Measurements from ENCODE around the gene TP73.
A peak's percentile ranks its signal among the peaks of the same experiment; 100 is the strongest.
"Not testable (repeated sequence)": the region's sequence is repeated elsewhere in the genome, so short reads cannot be mapped to it uniquely, and the experiment has no call there.

Gene TP73

GRCh38 chr1:3741566-3742438, 89.5 kb downstream of the TP73 start:
- no peak for DNase-seq (ENCODE audit: low read depth in 1 of 2, low spot score in 1 of 2)

DNA sequence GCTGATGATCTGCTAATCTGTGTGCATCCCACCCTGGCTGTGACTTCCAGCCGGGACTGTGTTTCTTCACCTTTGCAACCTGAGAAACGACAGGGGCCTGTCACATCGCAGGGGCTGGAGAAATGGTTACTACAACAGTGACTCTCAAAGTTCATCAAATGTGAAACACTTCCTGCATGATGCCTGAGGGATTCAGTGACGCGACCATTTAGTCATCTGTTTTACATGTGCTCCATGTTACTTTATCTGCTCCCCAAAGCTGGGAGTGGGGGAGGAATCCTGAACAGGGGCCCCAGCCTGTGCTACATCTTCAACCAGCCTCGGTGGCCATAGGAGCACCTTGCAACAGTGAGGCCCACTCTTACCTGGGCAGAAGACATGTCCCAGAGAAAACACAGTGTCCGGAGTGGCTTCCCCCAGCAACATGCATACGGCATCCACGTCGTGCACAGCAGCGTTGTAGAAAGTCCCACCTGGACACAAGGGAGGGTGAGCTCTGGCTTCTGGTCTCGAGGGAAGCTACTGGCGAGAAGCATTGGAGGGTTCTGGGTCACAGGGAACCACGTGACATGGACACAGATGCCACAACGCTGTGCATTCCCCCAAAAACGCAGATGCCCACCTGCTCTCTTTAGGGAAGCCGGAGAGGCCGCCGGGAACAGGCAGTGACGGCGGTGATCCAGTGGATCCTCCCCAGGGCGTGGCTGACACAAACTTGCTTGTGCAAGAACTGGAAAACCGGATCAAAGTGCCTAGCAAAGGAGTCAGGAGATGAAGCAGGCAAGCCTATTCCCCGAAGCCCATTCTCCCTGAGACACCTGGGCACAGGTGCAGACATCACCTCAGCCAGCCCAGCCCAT, 90.4 kb downstream of the TP73 start:
- DNase-seq (ENCODE audit: low read depth in 1 of 2, low spot score in 1 of 2): no peak

- DNase-seq (ENCODE audit: low read depth in 1 of 2, low spot score in 1 of 2): no peak
Observed at GRCh38 chr1:3743421-3743820, 91.1 kb downstream of the TP73 start.

DNA sequence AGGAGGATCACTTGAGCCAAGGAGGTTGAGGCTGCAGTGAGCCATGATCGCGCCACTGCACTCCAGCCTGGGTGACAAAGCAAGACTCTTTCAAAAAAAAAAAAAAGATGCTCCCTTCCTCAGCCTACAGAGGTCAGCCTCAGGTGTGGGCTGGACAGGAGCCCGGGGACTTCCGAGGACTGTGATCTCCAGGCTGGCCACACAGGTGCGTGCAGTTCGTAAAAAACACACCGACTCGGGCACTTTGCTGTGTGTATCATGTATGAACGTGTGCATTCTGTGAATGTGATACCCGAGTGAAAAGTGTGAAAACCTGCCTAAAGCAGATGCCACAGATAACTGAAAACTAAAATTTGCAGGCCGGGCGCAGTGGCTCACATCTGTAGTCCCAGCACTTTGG, 91.5 kb downstream of the TP73 start:
- DNase-seq (ENCODE audit: low read depth in 1 of 2, low spot score in 1 of 2): no peak

GRCh38 chr1:3744646-3745045, 92.3 kb downstream of the TP73 start:
- no peak for DNase-seq (ENCODE audit: low read depth in 1 of 2, low spot score in 1 of 2)

DNA sequence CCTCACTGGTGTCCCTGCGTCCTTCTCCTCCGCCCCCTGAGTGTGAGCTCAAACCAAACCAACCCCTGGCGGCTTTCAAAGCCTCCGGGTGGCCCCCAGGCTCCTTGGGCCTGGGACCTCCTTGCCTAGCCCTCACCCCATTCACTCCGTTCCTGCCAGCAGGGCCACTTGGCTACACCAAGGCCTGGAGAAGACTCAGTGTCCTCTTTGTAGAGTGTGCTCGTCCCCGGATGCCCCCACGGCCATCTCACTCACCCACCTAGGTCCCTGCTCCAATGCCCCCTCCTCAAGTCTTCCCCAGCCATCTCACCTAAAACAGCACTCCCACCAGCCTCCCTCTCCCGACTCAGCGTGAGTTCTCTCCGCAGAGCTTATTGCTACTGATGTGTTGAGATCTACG, 92.8 kb downstream of the TP73 start:
- DNase-seq (ENCODE audit: low read depth in 1 of 2, low spot score in 1 of 2): no peak

GRCh38 chr1:3745590-3746381, 93.5 kb downstream of the TP73 start:
- no peak for DNase-seq (ENCODE audit: low read depth in 1 of 2, low spot score in 1 of 2)

- no peak for DNase-seq (ENCODE audit: low read depth in 1 of 2, low spot score in 1 of 2)
Observed at GRCh38 chr1:3746389-3746829, 94.1 kb downstream of the TP73 start.

- DNase-seq (ENCODE audit: low read depth in 1 of 2, low spot score in 1 of 2): peak; percentile 77 to 81
Observed at GRCh38 chr1:3746830-3747521, 94.7 kb downstream of the TP73 start.

GRCh38 chr1:3747522-3747848, 95.2 kb downstream of the TP73 start:
- no peak for DNase-seq (ENCODE audit: low read depth in 1 of 2, low spot score in 1 of 2)

DNA sequence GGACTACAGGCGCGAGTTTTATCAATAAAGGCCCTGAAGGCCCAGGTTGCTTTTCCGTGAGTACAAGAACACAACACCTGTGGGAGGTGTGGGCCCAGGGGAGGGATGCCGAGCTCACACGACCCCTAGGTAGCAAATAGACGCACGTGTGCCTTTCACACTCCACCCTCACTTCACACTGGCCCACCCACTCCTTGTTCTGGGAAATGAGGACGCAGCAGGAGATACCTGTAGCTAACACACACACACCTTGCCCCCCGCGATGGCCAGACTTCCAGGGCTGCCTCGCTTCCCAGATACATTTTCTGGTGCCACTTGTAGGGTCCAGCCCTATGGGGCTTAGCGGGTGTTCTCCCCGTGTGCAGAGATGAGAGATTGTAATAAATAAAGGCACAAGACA, 95.6 kb downstream of the TP73 start:
- DNase-seq (ENCODE audit: low read depth in 1 of 2, low spot score in 1 of 2): no peak

DNA sequence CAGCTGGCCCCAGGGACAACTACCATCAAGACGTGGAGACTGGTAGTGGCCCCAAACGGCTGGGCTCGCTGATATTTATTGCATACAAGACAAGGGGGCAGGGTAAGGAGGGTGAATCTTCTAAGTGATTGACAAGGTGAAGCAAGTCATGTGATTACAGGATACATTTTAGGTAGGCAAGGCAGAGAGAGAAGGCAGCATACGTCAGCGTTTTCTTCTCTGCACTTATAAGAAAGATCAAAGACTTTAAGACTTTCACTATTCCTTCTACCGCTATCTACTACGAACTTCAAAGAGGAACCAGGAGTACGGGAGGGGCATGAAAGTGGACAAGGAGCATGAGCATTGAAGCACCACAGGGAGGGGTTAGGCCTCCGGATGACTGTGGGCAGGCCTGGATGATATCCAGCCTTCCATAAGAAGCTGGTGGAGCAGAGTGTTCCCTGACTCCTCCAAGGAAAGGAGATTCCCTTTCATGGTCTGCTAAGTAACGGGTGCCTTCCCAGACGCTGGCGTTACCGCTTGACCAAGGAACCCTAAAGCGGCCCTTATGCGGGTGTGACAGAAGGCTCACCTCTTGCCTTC, 96.1 kb downstream of the TP73 start:
- not testable (repeated sequence) for DNase-seq (ENCODE audit: low read depth in 1 of 2, low spot score in 1 of 2)

- DNase-seq (ENCODE audit: low read depth in 1 of 2, low spot score in 1 of 2): no peak
Observed at GRCh38 chr1:3749512-3749911, 97.2 kb downstream of the TP73 start.

GRCh38 chr1:3750741-3751140, 98.4 kb downstream of the TP73 start:
- no peak for DNase-seq (ENCODE audit: low read depth in 1 of 2, low spot score in 1 of 2)

- no peak for DNase-seq (ENCODE audit: low read depth in 1 of 2, low spot score in 1 of 2)
Observed at GRCh38 chr1:3752400-3752945, 100.2 kb downstream of the TP73 start, which contains the start of gene CCDC27. TSS of gene CCDC27 (plus strand) at chr1:3752450. CDS start at chr1:3752482, 32 bp downstream.

GRCh38 chr1:3753656-3754454, 101.5 kb downstream of the TP73 start:
- no peak for DNase-seq (ENCODE audit: low read depth in 1 of 2, low spot score in 1 of 2)

DNA sequence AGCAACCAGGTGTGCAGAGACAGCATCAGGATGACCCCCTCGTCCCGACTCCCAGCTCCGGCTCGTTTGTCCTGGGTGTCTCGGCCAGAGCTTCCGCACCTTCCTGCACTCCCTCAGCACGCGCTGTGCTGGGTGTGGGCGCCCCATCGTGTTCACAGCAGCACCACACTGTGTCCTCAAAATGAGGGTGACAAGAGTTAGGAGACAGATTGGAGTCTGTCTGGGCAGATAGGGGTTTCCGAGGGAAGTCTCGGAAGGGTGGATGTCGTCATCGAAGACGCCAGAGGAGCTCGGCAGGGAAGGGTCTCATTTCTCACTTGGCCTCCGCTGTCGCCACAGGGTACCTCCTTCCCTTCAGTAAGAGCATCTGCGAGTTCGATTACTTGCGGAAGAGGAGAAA, 104.1 kb downstream of the TP73 start:
- no peak for DNase-seq (ENCODE audit: low read depth in 1 of 2, low spot score in 1 of 2)

- no peak for DNase-seq (ENCODE audit: low read depth in 1 of 2, low spot score in 1 of 2)
Observed at GRCh38 chr1:3759164-3759563, 106.8 kb downstream of the TP73 start.

GRCh38 chr1:3759796-3760195, 107.5 kb downstream of the TP73 start:
- DNase-seq (ENCODE audit: low read depth in 1 of 2, low spot score in 1 of 2): no peak
